NB4 (cell line): ENCODE measurements around the gene CDH15.

Experiments used
- MYC ChIP-seq: IDR thresholded peaks from 2 replicates; pipeline ENCODE4 v1.6.1; 2011; ENCODE audit warnings: low read depth, low read length
- TF ChIP-seq, protein P1 (sequence below): IDR thresholded peaks from one replicate; pipeline ENCODE4 v1.5.1; 2012; ENCODE audit warnings: low read depth, low read length

DNA sequence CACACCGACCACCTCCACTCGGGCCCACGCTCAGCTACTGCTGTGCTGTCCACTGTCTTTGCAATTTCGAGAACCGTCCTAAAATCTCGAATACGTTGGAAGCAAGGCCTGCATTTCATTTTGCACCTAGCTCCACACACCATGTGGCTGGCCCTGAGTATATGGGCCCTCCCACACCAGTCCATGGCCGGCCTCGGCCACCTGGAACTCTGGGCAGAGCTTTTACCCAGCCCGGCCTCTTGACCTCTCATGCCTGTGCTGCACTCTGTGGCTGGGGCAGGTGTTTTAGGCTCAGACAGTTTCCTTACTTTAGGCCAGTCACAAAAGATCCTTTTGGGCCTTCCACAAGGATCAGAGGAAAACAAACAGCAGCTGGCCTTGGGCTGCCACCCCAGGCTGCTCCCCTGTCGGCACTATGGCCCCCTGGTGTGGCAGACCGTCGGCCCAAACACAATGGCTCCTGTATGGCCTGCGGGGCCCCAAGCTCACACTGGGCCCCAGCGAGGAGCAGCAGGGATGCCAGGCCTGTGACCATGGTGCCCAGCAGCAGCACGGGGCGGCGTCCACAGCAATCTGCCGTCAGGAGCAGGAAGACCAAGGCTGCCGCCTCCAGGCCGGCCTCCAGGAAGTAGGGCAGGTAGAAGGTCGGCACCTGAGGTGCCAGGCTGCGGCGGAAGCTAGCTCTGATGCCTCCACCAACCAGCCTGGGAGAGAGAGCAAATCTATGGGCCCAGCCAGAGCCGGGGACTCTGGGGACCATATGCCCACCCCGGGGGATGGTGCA lies 26.3 kb downstream of the CDH15 start:
- no peak for TF ChIP-seq MYC
- TF ChIP-seq, protein P1, sequence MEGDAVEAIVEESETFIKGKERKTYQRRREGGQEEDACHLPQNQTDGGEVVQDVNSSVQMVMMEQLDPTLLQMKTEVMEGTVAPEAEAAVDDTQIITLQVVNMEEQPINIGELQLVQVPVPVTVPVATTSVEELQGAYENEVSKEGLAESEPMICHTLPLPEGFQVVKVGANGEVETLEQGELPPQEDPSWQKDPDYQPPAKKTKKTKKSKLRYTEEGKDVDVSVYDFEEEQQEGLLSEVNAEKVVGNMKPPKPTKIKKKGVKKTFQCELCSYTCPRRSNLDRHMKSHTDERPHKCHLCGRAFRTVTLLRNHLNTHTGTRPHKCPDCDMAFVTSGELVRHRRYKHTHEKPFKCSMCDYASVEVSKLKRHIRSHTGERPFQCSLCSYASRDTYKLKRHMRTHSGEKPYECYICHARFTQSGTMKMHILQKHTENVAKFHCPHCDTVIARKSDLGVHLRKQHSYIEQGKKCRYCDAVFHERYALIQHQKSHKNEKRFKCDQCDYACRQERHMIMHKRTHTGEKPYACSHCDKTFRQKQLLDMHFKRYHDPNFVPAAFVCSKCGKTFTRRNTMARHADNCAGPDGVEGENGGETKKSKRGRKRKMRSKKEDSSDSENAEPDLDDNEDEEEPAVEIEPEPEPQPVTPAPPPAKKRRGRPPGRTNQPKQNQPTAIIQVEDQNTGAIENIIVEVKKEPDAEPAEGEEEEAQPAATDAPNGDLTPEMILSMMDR: no peak
